Stimulated activated CD4-positive, alpha-beta T cell treated with anti-CD3 and anti-CD28 coated beads, TNF-alpha, amount 100 ng/mL, for 48 hours (primary cell): Measurements from ENCODE around the gene C4orf36.
"Not testable (repeated sequence)": the region's sequence is repeated elsewhere in the genome, so short reads cannot be mapped to it uniquely, and the experiment has no call there.

Experiments
- DNase-seq, 3 donors: peaks; one replicate each; pipeline ENCODE4 v3.0.0-alpha.2; 2020; ENCODE audit warnings: low read depth in 3 of 3

C4orf36 gene

DNA sequence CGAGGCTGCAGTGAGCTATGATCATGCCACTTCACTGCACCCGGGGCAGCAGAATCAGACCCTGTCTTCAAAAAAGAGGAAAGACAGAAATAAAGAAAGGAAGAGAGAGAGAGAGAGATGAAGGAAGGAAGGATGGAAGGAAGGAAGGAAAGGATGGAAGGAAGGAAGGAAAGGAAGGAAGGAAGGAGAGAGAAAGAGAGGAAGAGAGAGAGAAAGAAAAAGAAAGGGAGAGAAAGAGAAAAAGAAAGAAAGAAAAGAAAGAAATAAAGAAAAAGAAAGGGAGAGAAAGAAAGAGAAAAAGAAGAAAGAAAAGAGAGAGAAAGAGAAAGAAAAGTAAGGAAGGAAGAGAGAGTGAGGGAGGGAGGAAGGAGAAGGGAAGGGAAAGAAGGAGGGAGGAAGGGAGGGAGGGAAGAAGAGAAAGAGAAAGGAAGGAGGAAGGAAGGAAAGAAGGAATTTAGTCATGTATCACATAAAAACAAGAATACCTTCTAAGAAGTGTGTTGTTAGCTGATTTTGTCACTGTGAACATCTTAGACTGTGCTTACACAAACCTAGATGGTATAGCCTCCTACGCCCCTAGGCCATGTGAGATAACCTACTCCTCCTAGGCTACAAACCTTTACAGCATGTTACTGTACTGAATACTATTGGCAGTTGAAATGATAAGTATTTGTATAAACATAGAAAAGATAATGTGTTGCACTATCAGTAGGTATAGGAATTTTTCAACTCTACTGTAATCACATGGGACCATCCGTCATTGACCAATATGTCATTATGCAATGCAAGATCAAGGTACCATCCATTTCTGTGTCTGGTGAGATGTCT, 25.2 kb upstream of the C4orf36 start:
- no peak for DNase-seq

DNA sequence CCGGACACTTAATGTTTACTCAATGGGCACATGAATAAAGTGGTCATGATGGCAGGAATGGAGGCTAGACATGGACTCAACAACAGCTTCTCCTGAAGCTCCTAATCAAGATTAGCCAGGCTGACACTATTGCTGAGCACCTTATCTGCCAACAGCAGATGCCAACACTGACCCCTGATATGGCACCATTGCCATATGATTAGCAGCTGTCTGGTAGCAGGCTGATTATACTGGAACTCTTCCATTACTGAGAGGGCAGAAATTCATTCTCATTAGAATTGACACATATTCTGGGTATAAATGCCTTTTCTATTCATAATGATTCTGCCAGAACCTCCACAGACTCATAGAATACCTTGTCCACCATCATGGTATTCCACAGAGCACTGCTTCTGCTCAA, 24.2 kb upstream of the C4orf36 start:
- DNase-seq = no peak

DNA sequence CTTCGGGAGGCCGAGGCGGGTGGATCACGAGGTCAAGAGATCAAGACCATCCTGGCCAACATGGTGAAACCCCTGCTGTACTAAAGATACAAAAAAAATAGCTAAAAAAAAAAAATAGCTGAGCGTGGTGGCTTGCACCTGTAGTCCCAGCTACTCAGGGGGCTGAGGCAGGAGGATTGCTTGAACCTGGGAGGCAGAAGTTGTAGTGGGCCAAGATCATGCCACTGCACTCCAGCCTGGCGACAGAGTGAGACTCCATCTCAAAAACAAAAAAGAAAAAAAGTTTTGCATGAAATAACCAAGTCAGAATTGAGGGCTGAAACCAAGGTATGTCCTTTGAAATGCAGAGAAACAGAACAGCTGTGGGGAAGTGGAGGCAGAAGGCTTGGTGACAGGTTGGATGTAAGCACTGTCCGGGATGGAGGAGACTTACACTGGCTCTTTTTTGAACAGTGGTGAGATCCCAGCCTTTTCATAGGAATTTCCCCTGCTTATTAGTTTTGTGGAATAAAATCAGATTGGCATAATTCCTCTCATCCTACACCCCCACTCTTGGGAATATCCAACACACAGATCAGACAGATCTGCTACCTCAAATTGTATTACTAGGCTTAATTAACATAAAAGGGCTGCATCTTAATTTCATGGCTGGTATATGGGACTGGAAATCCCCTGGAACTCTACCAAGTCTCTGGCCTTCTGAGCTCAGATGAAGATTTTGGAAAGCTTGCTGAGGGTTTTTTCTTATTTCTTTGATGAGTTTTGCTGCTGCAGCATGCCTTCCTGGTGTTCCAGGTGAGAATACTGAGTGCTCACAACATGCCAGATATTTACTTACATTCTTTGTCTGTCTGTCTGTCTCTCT, 18.8 kb upstream of the C4orf36 start:
- no peak for DNase-seq

DNA sequence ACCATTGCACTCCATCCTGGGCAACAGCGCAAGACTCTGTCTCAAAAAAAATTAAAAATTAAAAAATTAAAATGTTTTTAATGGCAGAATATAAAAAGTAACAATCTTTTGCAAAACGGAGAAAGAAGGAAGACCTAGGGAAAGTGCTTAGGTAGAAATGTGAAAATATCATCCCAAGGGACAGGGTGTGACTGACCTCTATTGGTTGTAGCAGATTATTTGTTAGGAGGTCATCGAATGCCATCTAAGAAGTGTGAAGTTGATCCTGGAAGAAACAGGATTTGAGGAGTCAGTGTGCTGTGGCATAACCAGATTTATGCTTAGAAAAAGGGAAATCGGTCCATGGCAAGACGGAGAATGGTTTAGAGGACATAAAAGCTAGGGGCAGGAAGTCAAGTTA, 18.1 kb upstream of the C4orf36 start:
- DNase-seq = no peak

DNA sequence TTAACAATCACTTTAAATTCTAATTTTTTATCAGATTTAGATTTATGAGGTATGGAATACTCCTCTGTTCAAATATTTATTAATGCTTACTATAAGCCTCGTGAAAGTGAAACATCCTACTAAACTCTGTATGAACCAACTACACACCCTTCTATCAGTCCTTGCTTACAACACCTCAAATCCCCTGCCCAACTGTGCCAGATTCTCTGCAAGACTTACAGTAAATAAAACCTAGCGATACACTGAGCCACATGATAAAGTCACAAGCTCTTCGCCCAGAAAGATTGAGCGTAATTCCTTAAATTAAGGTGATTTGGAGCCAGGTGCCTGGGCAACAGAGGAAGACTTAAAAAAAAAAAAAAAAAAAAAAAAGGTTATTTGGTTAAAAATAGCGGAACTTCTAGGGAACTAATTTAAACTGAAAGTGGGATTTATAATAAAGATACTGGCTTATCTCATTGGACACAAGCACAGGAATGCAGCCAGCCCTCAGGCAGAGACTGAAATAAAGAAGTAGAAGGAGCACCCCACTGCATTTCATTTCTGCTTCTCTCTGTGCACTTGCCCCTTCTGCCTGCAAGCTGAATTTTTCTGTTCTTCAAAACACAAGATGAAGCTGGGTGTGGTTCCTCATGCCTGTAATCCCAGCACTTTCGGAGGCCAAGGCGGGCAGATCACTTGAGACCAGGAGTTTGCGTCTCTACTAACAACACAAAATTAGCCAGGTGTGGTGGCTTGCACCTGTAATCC, 17.5 kb upstream of the C4orf36 start:
- no peak for DNase-seq

DNA sequence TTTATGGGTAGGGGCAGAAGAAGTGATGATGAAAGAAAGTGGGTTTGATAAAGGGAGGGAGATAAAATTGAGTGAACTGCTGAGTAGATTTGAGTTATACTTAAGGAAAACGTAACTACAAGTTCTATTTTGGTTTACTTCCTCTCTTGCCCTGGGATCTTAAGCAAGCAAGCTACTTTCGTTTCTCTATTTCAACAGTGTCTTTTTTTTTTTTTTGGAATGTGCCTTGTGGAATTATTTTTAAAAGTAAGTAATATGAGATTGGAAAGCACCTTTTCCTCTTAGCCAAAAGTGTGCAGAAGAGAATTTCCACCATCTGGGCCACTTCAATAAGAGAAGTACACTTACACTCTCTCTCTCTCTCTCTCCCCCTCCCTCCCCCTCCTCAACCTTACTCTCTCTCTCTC, 16.0 kb upstream of the C4orf36 start:
- DNase-seq = no peak

DNA sequence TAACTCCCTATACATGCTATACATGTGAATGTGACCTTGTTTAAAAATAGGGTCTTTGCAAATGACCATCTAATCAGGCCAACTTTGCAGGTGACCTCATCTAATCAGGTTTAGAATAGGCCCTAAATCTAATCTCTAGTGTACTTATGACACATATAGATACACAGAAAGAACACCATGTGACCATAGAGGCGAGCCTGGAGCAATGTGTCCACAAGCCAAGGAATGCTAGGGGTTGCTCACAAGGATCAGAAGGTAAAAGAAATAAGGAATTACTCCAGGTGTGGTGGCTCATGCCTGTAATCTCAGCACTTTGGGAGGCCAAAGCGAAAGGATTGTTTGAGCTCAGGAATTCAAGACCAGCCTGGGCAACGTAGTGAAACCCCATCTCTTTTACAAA, 9.6 kb upstream of the C4orf36 start:
- DNase-seq = no peak

DNA sequence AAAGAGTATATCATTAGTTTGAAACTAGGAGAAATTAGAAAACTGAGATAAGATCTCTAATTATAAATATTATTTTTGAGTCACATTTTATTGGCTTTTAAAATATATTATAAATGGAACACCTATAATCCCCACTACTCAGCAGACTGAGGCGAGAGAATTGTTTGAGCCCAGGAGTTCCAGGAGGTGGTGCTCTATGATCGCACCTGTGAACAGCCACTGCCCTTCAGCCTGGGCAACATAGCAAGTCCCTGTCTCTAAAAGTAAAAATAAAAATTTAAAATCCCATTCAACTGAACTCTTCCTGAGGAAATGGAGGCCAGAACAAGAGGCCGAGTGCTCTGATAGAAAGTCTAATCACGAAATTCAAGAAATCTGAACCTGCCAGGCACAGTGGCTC, 6.3 kb upstream of the C4orf36 start:
- DNase-seq = no peak

DNA sequence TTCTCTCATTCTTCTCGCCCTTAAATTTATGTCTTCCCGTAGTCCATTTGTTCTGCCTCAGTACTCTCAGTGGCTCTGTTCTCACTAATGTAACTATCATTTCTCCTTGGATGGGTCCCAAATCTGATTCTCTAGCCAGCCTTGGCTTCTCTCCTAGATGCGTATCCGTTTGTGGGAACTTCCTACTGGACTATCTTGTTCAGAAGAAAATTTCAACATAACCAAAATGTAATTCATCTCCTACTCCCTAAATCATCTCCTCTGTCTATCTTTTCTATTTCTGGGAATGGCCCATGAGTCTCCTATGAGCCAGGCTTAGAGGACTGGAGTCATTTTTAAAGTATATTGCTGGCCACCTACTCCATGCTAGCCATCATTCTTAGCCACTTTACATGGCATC, 4.4 kb upstream of the C4orf36 start:
- no peak for DNase-seq

DNA sequence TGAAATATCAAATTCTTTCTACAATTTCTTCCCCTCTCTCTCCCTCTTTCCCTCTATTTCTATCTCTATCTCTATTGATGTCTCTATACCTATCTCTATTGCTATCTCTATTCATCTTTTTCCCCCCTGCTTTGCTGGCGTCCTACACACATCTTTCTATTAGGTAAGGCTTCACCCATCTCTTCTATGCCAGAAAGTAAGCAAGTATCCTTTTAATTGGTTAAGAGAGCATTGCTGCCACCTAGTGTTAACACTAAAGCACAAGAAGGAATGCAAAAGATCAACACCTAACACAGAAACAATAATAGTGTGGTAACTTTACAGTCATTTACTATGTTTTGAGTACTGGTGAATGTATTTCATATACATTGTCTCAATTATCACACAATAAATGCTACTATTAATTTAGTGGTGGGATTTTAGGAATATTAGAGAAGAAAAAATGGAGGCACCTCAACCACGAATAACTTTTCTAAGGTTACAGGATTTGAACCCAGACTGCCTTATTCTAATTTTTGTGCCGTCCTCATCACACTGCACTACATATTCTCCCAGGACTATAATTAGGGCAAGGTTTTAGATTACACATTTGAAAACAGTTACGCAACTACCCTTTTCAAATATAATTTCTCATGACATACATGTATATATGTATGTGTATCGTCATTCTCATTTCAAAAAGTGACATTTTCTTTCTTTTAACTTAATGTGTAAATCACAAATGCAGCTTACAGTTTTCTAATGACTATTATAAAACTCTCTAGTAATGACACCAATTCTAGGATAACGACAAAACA, 3.7 kb upstream of the C4orf36 start:
- DNase-seq = no peak

DNA sequence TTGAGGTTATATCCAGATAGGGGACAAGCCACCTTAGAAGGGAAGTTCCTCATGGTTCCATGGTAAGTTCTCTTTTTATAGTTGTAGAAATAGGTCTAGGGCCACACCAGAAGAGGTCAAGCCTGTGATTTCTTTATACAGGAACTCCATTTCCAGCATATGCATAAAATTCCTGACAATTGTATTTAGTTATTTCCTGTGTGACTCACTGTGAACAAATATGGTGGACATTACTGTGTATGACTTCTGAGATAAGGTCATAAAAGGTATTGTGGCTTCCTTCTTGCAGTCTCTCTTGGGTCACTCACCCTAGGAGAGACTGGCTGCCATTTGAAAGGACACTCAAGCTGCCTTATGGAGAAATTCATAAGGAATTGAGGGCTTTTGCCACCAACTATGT, 2.2 kb upstream of the C4orf36 start:
- DNase-seq = no peak

DNA sequence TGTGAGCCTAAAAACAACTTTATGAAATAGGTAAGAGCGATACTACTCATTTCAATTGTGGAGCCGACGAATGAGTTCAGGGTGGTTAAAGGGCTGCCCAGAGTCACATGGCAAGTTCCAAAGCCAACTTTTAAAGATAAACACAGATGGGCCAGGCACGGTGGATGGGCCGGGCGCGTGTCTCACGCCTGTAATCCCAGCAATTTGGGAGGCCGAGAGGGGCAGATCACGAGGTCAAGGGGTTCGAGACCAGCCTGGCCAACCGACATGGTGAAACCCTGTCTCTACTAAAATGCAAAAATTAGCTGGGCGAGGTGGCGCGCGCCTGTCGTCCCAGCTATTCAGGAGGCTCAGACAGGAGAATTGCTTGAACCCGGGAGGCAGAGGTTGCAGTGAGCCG, 914 bp upstream of the C4orf36 start:
- DNase-seq = no peak

DNA sequence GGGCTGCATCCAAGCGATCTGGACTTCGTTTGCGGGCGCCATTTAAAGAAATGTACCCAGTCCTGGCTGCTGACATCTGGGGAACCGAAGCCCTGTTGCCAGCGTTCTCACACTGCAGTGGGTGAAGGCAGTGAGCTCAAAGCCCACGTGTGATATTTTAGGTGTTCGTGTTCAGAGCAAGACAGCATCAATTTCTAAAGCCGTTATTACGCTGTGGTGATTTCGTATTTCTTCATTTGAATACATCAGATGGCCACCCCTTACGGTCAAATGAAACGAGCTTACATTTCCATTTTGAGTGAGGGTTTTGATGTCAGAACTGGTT, 376 bp upstream of the C4orf36 start:
- no peak for DNase-seq

DNA sequence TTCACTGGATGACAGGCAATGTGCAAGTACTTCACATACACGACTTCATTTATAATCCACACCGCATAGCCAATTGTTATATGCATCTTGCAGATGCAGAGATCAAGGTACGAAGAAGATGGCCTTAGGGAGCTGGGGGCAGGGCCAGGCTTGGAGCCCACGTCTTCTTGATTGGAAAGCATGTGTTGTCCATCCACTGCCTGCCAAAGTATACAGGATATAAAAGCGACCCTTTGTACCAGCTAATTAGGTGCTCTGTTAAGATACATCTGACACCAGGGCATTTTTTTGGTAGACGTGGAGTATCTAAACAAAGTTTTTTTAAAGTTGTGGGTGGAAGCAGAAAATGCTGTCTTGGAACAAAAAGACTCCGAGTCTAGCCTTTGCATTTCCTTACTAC, 1.4 kb downstream of the C4orf36 start:
- no peak for DNase-seq

DNA sequence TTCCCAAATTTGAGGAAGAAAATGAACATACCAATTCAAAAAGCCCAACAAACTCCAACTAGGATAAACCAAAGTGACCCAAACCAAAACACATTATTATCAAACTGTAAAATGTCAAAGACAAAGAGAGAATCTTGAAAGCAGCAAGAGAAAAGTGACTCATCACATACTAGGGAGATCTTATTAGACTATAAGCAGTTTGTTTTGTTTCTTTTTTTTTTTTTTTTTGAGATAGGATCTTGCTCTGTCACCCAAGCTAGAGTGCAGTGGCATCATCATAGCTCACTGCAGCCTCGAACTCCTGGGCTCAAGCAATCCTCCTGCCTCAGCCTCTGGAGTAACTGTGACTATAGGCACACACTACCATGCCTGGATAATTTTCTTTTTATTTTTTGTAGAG, 12.6 kb downstream of the C4orf36 start:
- DNase-seq = no peak

DNA sequence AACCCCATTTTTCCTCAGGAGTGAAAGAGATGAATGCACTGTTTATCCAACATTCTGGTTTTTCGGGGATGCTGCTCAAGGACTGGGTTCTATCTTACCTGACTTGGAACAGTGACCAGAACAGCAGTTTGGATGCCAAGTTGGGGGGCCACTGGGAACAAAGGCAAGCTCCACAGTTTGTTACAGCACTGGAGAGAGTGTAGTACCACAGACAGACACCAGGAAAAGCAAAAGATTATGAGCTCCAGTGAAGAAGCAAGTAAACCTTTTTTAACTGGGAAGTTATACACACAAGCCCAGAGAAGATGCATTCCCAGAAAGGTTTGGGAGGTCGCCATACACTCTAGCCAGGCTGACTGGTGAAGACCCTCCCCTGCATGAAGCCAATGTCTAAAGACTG, 13.6 kb downstream of the C4orf36 start:
- DNase-seq = no peak

DNA sequence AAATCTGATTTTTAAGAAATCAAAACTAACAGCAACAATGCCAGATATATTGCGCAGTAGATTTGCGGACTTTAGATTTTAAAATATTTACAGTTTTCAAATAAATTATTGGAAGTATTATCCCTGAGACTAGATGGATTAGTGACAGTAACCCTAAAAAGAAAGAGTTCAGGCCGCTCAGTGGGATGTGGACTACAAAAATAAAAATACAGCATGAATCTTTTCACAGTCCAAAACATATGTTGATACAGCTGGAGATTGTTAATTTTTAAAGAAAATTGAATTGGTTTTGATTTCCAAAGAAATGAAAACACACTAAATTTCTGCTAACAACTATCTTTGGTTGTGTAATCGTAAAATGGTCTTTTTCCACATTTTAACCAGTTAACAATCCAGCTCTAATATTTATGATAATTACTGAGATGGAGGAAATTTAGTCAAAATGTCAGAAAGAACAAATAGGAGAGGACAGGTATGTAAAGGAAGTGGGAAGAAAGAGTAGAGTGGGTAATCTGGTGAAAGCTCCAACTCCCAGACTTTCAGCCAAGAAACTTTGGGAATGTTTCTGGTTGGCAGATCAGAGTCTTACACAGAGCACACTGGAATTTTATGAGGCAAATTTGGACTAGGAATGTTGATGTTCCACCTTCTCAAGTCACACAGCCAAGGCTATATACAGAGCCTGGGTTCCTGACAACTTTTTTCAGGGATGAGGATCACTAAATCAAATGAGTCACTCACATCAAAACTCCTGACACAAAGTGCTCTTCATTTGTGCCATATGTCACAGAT, 15.1 kb downstream of the C4orf36 start:
- DNase-seq = no peak

DNA sequence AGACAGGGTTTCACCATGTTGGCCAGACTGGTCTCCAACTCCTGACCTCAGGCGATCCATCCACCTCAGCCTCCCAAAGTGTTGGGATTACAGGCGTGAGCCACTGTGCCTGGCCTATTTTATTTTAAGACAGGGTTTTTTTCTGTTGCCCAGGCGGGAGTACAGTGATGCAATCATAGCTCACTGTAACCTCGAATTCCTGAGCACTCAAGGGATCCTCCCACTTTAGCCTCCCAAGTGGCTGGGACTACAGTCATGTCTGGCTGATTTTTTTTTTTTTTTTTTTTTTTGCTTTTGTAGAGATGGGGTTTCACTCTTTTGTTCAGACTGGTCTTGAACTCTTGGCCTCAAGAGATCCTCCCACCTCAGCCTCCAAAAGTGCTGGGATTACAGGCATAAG, 16.8 kb downstream of the C4orf36 start:
- DNase-seq = not testable (repeated sequence)

DNA sequence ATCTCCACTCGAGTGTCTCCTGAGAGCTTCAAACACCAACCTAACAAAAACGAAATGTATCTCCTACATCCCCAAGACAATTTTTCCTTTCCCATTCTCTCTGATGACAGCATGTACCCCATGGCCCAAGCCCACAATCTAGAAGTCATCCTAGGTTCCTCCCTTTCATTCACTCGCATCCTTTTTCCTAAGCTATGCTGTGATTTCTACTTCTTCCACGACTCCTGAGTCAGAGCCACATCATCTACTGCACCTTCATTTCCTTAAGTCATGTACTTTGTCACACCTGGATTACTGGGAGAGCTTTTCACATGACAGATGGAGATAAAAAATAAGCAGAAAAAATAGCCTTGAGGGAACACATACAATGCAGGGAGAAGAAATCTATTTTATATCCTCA, 20.1 kb downstream of the C4orf36 start:
- no peak for DNase-seq

DNA sequence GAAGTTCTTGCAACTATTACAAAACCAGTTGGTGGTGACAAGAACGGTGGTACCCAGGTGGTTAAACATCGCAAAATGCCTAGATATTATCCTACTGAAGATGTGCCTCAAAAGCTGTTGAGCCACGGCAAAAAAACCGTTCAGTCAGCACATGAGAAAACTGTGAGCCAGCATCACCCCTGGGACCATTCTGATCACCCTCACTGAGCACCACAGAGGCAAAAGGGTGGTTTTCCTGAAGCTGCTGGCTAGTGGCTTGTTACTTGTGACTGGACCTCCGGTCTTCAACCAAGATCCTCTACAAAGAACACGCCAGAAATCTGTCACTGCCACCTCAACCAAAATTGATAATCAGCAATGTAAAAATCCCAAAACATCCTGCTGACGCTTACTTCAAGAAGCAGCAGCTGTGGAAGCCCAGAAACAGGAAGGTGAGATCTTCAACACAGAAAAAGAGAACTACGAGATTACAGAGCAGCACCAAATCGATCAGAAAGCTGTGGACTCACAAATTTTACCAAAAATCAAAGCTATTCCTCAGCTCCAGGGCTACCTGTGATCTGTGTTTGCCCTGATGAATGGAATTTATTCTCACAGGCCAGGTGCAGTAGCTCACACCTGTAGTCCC, 21.7 kb downstream of the C4orf36 start:
- DNase-seq = no peak
